ENCODE measurements around the gene SH3BP4. TPM values are rescaled to one million over a fixed set of nuclear protein-coding genes. Genes with fewer than 3 reads are reported as not detected.

Gene SH3BP4
- total RNA-seq, 2 experiments from 2014 or later = 0.06 TPM; not detected in 1

DNA sequence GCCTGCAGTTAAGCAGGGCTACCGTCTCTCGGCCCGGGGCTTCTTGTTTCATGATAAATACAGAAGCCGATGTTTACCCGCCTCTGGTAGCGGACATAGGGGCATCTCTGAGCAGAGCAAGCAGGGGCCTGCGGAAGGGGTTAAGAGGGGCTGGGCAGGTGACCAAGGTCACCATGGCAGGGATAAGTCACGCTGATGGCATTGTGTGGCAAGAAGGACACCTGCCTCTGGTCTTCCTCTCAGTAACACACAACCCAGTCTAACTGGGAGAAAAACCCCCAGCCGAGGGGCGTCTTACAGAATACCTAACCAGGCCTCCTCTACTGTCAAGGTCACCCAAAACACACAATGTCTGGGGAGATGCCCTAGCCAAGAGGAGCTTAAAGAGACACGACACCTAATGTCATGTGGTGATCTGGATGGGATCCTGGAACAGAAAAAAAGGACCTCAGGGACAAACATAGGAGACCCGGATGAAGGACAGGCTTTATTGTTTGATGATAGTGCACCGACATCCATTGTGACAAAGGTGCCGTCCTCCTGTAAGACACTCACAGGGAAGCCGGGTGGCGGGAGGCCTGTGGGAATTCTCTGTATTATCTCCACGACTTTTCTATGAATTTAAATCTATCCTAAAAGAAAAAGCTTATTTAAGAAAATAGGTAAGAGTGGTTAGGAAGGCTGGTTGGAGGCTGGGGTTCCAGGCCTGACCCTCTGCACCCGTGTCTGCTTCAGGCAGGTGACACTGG is 24.8 kb downstream of the SH3BP4 start:
- Histone ChIP-seq H4K20me1 (ENCODE audit: insufficient read depth, low read length) (no peaks in the 10 kb centered on the region), H3K9me2 (ENCODE audit: insufficient read depth, low read length) (no peaks in the 10 kb centered on the region), H3K4me1 (ENCODE audit: insufficient read depth, low read length, poor library complexity, severe bottlenecking) (no peaks in the 10 kb centered on the region), H3K27ac (ENCODE audit: low read depth, low read length, poor library complexity, severe bottlenecking) (no peak overlapping the region), H3K36me3 (ENCODE audit: insufficient read depth, low read length) (no peaks in the 10 kb centered on the region), H2AFZ (ENCODE audit: low read length) (no peak overlapping the region), H3K9me3 (ENCODE audit: low read length) (no peaks in the 10 kb centered on the region), H3K4me3 (ENCODE audit: low read depth, low read length, poor library complexity, severe bottlenecking) (no peak overlapping the region), H3K79me2 (ENCODE audit: insufficient read depth, low read depth, low read length) (no peaks in the 10 kb centered on the region), H3K4me2 (ENCODE audit: low read length) (no peak overlapping the region)
- no peak for DNase-seq (ENCODE audit: low spot score)
- TF ChIP-seq, protein P1, sequence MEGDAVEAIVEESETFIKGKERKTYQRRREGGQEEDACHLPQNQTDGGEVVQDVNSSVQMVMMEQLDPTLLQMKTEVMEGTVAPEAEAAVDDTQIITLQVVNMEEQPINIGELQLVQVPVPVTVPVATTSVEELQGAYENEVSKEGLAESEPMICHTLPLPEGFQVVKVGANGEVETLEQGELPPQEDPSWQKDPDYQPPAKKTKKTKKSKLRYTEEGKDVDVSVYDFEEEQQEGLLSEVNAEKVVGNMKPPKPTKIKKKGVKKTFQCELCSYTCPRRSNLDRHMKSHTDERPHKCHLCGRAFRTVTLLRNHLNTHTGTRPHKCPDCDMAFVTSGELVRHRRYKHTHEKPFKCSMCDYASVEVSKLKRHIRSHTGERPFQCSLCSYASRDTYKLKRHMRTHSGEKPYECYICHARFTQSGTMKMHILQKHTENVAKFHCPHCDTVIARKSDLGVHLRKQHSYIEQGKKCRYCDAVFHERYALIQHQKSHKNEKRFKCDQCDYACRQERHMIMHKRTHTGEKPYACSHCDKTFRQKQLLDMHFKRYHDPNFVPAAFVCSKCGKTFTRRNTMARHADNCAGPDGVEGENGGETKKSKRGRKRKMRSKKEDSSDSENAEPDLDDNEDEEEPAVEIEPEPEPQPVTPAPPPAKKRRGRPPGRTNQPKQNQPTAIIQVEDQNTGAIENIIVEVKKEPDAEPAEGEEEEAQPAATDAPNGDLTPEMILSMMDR (conservative IDR thresholded peaks at IDR 0.05; ENCODE audit: low read length) = no peak
- no peak for TF ChIP-seq EZH2phosphoT487 (IDR thresholded peaks at IDR 0.05; ENCODE audit: borderline replicate concordance, low read depth, low read length)
- ChIA-PET CTCF (ENCODE audit: unreplicated experiment) (no interaction called here), POLR2A (interaction anchor here (0.6 kb wide), 1 partner anchor 200 kb away, joined by 3 read pairs; no protein-coding TSS in a partner anchor)
- BruUV-seq (replicated peaks) = no TSS peak
- intact Hi-C loops (cut with micrococcal nuclease; ENCODE audit: unreplicated experiment) = no loop called here

DNA sequence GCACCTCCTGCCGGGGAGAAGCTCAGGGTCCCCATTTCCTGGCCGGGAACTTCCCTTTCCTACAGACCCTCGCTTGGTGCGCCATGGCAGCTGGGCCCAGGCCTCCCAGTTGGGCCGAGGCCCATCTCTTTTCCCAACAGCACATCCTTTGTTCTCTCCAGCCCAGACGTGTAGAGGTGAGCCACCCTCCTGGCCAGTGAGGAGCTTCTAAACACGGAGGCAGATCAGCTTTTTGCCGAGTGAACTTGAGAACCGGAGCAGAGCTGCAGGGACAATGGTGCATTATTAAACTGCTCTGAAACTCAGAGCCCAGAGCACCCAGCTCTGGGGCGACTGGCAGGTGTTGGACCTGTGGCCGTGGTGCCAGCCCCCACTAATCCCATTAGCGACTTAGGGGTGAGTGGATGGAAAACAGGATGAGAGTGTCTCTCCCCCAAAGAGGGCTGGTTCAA is 25.4 kb downstream of the SH3BP4 start:
- no peak overlapping the region for H3K4me2 ChIP-seq (ENCODE audit: low read length)
- no peaks in the 10 kb centered on the region for H3K9me3 ChIP-seq (ENCODE audit: low read length)
- H3K36me3 ChIP-seq (ENCODE audit: insufficient read depth, low read length) = no peaks in the 10 kb centered on the region
- no peaks in the 10 kb centered on the region for H4K20me1 ChIP-seq (ENCODE audit: insufficient read depth, low read length)
- no TSS peak for BruUV-seq (replicated peaks)
- no peak for DNase-seq (ENCODE audit: low spot score)
- intact Hi-C loops (cut with micrococcal nuclease; ENCODE audit: unreplicated experiment) = no loop called here
- TF ChIP-seq EZH2phosphoT487 (IDR thresholded peaks at IDR 0.05; ENCODE audit: borderline replicate concordance, low read depth, low read length) = no peak
- TF ChIP-seq, protein P1 (conservative IDR thresholded peaks at IDR 0.05; ENCODE audit: low read length) = no peak
- POLR2A ChIA-PET = interaction anchor here (0.6 kb wide), 1 partner anchor 200 kb away, joined by 3 read pairs; no protein-coding TSS in a partner anchor
- CTCF ChIA-PET (ENCODE audit: unreplicated experiment) = no interaction called here
- no peaks in the 10 kb centered on the region for H3K4me1 ChIP-seq (ENCODE audit: insufficient read depth, low read length, poor library complexity, severe bottlenecking)
- H3K27ac ChIP-seq (ENCODE audit: low read depth, low read length, poor library complexity, severe bottlenecking) = no peak overlapping the region
- H3K79me2 ChIP-seq (ENCODE audit: insufficient read depth, low read depth, low read length) = no peaks in the 10 kb centered on the region
- H3K4me3 ChIP-seq (ENCODE audit: low read depth, low read length, poor library complexity, severe bottlenecking) = no peak overlapping the region
- H3K9me2 ChIP-seq (ENCODE audit: insufficient read depth, low read length) = no peaks in the 10 kb centered on the region
- no peak overlapping the region for H2AFZ ChIP-seq (ENCODE audit: low read length)
